ENCODE data around the gene RANBP17.
A peak's percentile ranks its signal among the peaks of the same experiment; 100 is the strongest.

The RANBP17 gene

DNA sequence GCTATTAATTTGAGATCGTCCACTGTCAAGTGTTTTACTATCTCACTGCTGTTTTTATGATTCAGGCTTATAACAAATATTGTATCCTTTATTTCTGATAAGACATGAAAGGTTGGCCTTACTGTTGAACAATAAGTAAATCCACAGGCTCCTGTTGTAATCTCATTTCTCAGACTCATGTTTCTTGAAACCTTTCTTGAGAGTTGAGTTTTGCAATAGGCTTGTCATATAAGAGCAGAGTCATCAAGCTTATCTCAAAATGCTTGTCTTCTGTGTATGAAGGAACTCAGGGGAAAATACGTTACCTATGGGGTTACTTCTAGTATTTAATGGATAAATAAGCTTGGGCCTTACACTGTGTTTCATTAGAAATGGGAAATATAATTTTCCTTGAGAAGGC is 438.0 kb downstream of the RANBP17 start:
- DNase-seq (ENCODE audit: low spot score): no peak

DNA sequence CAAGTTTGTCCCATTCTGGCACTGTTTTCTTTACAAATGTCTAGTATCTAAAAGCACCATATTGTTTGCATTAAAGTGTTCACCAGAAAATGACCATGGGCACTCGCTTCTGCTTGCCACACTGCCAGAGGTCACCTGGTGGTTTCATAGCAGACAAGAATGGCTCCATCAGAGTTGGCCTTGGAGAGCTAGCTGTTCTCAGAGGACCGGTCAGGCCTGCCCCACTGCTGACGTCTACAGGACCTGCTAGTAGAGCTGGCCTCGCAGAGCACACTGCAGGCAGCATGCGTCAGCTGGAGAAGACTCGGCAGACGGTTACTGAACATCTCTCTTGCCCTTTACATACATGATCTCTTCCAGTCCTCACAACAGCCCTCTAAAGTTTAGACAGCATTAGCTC is 438.5 kb downstream of the RANBP17 start:
- DNase-seq (ENCODE audit: low spot score): no peak

DNA sequence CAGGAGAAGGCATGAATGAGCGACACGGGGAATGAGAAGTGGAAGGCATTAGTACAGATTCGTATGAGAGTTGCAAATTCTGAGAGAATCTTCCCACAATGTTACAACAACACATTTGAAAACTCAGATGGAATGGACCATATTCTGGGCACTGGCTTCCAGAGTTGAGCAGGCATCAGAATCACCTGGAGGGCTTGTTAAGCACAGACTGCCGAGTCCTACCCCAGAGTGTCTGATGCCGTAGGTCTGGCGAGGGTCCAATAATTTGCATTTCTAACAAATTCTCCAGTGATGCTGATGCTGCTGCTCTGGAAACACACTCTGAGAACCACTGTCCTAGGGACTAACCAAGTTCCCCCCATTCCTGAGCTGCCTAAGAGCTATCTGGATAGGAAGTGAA is 444.3 kb downstream of the RANBP17 start:
- peak; percentile 54 for DNase-seq (ENCODE audit: low spot score)

DNA sequence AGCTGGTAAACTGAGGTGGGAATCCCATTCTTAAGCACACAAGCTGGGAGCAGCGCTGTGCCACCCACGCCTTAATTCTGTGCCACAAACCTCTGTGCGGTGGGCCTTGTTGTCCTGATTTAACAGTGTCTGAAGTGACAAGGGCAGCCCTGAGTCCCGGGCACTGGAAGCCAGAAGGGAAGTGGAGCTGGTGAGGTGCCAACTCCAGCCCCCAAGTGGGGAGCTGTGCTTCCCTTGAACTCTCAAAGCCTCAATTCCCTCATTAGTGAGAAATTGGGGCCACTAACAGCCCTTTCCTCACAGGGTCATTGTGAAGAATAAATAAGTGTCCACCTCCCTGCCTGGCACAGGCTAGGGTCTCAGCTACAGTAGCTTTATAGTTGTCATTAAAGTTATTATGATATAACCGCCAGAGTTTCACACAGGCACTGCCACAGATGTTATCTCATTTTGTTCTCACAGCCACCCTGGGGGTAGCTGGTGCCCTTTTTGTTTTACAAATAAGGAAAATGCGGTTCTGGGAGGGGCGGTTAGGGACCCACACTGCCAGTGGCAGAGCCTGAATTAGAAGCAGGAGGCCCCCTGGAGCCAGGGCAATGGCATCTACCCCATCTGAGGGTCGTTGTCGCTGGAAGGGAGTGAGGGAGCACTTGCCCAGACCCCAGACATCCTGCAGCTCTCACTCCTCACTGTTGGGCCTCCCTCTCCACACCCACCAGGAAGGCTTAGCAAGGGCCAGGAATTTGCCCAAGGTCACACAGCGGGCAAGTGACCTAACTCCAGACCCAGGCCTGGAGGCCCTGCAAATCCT is 445.2 kb downstream of the RANBP17 start:
- peak; percentile 10 for DNase-seq (ENCODE audit: low spot score)

DNA sequence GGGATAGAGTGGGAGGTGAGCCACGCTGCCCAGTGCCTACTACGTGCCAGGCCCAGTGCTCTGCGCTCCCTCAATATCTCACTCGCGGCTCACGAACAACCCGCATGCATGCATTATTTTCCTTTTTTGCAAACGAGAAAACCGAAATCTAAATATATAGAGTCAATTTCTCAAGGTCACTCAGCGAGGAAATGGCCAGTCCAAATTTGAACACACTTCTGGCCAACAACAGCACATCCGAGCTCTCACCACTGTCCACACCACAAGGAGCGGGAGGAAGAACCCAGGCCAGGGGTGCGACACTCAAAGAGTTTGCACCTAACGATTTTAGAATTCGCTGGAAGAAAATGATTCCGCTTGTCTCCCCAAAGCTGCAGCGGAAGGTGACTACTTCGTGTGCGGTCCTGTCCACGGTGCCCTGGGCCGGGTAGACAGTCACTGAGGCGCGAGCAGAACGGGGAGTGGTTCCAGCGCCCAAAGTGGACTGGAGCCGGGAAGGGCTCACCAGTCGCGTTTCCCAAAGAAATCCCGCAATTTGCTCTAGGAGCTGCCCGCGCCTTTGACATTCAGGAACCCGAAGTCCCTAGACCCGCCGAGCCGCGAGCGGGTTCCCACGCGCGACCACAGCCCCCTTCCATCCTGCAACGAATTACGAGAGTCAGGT is 446.1 kb downstream of the RANBP17 start:
- DNase-seq (ENCODE audit: low spot score): peak; percentile 43

DNA sequence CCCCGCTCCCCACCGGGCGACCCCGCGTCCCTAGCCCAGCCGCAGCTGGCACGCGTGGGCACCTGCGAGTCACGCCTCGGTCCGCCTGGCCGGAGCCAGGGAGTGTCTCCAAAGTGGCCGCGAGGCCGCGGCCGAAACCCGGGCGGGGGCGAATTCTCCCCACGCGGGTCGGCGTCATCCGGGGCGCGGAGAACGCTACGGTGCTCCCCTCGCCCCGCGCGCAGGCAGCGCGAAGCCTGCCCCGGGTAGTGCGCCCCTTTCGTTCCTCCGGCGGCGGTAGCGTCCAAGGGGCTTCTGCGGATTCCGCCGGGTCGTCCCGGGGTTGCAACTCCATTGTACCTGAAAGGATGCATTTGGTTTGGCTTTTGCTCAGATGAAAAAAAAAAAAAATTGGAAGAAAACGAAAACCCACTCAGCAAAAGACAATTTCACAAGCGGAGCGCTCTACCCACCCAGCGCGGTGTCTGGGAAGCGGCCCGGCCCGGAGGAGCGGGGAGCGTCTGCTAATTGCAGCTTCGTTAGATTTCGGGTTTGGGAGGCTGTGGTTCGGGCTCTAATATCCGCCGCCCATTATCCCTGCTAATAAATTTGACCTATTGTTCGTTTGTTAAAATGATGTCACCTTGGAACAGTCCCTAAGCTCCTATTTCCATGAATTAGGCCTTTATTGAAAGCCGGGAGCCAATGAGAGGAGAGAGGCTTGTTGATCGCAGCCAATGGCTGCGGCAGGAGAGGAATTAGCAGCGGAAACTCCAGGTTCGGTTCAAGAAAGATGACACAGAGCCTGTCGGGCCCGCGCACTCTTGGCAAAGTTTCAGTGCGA is 446.8 kb downstream of the RANBP17 start, which contains the start of gene TLX3:
Gene TLX3 (plus strand): TSS at position 796 of the 823 bp plus-strand sequence. CDS start 118 bp downstream, outside the sequence.
- peak; percentile 98 for DNase-seq (ENCODE audit: low spot score)

DNA sequence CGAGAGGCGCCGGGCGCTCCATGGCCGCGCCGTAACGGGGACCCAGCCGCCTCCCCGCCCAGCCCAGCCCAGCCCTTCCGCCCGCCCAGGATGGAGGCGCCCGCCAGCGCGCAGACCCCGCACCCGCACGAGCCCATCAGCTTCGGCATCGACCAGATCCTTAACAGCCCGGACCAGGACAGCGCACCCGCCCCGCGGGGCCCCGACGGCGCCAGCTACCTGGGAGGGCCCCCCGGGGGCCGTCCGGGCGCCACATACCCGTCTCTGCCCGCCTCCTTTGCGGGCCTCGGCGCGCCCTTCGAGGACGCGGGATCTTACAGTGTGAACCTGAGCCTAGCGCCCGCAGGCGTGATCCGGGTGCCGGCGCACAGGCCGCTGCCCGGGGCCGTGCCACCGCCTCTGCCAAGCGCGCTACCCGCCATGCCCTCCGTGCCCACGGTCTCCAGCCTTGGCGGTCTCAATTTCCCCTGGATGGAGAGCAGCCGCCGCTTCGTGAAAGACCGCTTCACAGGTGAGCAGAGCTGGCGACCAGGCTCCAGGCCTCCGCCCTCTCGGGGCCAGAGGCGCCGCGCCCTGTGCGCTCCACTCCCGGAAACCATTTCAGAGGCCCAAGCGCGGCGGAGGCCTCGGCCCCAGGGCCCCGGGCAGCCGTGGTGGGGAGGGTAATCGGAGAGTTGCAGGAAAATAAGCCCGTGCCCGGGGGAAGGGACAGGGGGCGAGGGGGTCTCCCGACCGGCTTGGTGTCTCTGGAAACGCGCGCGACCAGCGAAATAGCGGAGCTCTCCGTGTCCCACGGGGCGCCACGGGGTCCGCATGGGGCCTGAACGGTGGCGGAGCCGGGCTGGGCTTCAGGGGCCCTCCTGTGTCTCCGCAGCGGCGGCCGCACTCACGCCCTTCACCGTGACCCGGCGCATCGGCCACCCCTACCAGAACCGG is 447.7 kb downstream of the RANBP17 start:
- DNase-seq (ENCODE audit: low spot score): peak; percentile 27

DNA sequence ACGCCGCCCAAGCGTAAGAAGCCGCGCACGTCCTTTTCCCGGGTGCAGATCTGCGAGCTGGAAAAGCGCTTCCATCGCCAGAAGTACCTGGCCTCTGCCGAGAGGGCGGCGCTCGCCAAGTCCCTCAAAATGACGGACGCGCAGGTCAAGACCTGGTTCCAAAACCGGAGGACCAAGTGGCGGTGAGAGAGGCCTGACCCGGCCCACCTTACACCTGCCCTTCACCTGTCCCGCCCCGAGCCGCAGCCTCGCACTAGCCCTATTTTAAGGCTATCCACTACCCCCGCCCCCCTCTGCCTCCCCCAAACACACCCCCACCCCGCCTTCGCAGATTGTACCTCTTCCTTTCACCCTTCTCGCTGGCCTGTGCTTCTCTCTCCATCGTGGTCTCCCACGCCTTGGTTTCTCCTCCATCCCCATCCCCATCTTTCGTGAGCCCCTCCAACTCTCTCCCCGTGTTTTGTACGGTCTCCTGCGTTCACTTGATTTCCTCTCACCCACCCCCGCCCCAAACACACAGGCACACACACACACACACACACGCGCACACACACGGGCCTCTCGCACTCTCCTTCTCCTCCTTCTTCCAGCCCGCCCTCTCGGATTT is 448.5 kb downstream of the RANBP17 start:
- DNase-seq (ENCODE audit: low spot score): peak; percentile 48

DNA sequence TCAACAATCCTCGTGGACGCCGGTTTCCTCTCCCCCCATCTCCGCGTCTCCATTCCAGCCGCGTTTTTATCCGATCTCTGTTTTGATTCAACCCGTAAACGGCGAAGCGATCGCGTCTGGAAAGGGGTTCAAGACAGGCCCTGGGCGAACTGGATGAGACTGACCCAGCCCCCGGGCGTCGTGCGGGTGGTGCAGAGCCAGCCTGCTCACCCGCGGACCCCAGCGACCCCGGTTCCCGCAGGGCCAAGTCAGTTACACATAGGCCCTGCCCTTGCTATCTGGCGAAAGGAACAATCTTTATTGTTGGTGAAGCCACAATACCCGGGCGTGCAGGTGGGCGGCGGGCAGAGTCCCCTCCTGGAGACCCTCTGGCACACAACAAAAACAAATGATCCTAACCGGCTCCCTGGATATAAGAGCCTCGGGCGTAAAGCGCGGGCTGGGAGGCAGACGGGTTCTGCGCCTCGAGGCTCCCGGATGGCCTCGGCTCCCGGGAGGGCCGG is 449.1 kb downstream of the RANBP17 start:
- no peak for DNase-seq (ENCODE audit: low spot score)

DNA sequence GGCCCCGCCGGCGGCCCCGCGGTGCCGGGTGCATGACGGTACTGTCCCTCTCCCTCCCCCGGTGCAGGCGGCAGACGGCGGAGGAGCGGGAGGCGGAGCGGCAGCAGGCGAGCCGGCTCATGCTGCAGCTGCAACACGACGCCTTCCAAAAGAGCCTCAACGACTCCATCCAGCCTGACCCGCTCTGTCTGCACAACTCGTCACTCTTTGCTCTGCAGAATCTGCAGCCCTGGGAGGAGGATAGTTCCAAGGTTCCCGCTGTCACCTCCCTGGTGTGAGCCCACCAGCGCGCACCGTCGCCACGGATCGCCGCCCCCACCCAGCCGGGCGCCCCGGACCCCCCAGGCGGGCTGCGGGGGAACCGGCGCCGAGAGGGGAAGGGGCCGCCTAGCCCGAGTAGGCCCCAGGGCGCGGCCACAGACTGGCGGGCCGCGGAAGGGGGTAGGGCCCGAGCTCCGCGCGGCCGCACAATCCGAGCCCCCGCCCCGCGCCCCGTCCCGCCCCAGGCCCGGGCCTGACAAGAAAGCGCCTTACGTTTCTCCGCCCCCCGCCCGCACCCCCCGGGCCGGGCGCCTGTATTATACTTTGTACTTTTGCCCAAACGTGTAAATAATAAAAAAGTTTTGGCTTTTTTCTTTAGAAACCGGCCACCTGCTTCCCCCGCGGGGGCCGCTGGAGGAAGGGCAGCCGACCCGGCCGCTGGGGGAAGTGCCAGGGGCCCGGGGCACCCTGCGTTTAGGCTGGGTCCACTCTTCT is 449.7 kb downstream of the RANBP17 start:
- peak; percentile 36 for DNase-seq (ENCODE audit: low spot score)

DNA sequence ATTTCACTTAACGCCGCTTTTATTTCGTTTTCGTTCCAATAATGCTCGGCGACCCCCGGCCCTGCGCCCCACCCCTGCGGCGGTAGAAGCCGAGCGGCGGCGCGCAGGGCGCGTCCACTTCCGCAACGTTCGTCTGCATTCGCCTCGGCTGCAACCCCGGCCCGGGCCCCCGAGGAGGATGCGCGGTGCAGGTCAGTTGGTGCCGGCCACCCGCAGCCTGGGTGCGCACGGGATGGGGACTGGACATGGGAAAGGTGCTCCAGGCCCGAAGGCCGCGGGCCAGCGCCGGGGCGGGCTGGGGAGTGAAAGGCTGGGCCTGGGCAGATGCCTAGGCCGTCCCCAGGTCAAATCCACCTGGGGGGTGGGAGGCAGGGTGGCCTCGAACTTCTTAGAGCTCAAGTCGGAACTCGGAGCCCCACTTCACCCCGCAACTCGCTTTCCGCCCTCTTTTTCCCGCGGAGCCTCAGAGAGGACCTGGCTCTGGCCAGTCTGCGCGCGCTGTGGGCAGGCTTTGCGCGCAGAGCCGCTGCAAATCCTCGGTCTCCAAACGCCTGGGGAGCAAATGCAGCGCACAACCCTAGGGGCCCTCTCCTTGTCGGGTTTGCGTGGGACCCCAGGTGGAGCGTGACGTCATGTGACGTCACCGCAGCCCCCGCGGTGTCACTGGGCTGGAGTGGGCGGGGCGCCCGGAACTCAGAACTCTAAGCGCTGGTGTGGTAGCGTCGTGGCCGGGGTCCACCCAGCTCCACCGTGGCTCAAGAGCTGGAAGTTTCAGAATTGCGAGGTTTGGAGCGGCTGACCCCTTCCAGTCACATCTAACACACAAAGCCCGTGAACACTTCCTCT is 450.5 kb downstream of the RANBP17 start:
- no peak for DNase-seq (ENCODE audit: low spot score)

DNA sequence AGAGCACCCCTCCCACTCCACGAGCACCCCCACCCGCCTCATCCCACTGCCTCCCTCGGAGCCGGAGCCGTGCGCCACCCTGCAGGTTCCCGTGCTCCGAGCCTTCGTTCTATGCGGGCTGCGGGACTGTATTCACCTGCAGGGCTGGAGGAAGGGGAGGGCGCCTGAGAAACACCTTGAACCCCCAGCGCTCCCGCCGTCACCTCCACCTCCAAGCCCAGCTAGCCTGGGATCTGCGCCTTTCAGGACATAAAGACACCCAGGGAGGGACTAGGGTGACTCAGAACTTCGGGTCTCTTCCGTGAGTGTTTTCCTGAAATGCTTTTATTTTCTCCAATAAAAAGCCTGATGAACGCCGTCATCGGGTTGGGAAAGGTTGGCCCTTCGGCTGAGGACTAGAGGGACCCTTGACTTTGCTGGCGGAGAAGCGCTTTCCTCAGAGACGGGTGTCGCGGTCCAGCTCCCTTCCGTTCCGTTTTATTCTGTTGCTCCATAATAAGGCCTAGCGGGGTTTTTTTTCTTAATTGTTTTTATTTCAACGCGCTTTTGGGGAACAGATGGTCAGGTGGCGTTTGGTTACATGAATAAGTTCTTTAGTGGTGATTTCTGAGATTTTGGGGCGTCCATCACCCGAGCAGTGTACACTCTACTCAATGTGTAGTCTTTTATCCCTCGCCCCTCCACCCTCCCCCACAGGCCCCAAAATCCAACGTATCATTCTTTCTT is 451.8 kb downstream of the RANBP17 start:
- DNase-seq (ENCODE audit: low spot score): peak; percentile 6

DNA sequence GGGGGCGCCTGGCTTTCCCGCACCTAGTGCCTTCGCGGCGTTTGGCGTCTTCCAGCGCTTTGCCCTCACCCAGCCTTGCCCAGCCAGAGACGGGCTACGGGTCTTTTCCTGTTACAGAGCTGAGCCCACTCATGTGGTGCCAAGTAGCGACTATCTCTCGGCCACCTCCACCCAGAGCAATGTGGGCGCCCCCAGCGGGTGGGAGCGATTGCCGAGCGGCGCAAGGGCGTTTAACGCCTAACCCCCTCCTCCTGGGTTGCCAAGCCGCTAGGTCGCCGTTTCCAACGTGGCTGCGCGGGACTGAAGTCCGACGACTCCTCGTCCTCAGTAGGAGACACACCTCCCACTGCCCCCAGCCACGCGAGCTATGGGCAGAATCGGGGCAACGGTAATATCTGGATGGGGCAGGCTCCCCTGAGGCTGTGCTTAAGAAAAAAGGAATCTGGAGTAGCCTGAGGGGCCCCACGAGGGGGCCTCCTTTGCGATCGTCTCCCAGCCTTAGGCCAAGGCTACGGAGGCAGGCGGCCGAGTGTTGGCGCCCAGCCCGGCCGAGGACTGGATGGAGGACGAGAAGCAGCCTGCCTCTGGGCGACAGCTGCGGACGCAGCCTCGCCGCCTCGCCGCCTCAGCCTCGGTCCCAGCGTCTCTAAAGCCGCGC is 453.0 kb downstream of the RANBP17 start:
- no peak for DNase-seq (ENCODE audit: low spot score)

DNA sequence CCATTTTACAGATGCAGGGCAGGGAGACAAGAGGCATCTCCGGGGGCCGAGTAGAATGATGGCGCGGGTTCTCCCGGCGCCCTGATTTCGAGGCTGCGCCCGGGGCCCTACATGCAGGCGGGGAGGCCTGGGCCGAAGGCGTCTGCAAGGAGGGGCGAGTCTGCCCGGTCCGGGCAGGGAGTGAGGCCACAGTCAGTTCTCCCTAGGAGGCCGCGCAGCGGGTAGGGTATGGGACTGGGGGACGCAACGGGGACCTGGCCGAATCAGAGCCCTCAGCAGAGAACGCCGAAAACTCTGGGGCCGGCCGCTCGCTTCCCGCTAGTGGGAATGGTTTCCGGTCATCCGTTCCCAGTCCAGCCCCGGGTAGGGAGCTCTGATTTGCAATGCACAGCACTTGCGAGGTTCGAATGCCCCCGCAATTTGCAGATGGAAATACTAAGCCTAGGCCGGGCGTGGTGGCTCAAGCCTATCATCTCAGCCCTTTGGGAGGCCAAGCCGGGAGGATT is 453.6 kb downstream of the RANBP17 start:
- no peak for DNase-seq (ENCODE audit: low spot score)

DNA sequence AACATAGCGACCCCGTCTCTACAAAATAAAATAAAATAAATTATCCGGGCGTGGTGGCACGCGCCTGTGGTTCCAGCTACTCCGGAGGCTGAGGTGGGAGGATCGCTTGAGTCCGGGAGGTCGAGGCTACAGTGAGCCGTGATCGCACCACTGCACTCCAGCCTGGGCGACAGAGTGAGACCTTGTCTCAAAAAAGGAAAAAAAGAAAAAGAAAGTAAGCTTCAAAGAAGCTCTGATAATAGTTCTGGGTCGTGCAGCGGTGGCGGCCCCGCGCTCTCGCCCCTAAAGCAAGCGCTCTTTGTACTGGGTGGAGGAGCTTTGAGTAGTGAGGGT is 454.1 kb downstream of the RANBP17 start:
- no peak for DNase-seq (ENCODE audit: low spot score)

DNA sequence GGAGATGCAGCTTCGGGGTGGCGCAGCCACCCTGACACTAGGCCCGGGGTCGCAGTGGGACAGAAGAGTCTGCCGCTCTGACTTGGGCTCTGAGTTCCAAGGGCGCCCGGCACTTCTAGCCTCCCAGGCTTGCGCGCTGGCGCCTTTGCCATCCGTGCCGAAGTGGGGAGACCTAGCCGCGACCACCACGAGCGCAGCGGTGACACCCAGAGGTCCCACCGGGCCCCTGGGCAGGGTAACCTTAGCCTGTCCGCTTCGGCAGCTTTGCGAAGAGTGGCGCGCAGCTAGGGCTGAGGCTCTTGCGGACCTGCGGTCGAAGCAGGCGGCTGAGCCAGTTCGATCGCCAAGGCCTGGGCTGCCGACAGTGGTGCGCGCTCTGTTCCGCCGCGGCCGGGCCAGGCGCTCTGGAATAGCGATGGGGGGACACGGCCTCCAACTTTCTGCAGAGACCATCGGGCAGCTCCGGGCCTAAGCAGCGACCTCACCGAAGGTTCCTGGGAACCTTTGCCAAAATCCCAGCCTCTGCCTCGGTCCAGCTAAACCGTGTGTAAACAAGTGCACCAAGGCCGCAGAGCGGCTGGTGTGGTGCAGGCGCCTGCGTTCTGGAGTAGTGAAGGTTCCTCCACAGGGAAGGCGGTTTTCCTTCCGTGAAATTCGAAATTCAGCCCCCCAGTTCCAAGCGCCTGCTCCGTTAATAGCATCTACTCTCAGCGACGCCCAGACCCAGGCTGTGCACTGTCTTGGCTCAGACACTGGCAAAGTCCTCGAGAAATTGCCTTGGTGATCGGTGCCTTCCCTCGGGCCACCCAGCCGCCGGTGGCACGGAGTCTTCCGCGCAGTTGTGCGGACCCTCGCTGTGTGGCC is 454.7 kb downstream of the RANBP17 start:
- DNase-seq (ENCODE audit: low spot score): peak; percentile 20

DNA sequence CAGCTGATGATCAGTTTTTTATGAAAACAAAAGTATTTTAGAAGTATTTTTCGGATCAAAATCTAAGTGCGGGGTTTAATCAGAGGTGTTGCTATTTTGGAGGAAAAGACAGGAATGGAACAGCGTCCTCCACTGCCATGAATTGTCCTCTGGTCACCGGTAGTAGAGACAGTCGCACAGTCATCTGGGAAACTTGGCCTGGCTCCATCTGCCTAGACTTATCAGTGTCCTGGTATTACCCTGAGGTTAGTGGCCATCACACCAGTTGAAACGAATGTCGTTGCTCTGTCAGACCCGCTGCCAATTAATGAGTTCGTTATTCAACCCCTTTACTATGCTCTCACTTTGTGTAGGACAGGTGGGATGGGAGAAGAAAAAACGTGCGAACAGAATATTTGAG is 455.4 kb downstream of the RANBP17 start:
- DNase-seq (ENCODE audit: low spot score): peak; percentile 66
